HFF-Myc (cell line): ENCODE measurements around the gene TRABD2B.
A peak's percentile ranks its signal among the peaks of the same experiment; 100 is the strongest.

Source experiments
- DNase-seq: peaks from one replicate; pipeline ENCODE4 v3.0.0-alpha.2; 2011; ENCODE audit warnings: low read depth; ENCODE audit errors: extremely low read depth
- H3K4me3 ChIP-seq: replicated peaks from 2 replicates; pipeline ENCODE4 v1.5.1; 2011; ENCODE audit warnings: low read depth, mild to moderate bottlenecking, control low read depth, low read length
- TF ChIP-seq, protein P1 (sequence below): IDR thresholded peaks from 2 replicates; pipeline ENCODE4 v1.5.1; 2012; ENCODE audit warnings: mild to moderate bottlenecking, low read depth, low read length, control low read depth; ENCODE audit errors: missing control alignments

Gene TRABD2B

DNA sequence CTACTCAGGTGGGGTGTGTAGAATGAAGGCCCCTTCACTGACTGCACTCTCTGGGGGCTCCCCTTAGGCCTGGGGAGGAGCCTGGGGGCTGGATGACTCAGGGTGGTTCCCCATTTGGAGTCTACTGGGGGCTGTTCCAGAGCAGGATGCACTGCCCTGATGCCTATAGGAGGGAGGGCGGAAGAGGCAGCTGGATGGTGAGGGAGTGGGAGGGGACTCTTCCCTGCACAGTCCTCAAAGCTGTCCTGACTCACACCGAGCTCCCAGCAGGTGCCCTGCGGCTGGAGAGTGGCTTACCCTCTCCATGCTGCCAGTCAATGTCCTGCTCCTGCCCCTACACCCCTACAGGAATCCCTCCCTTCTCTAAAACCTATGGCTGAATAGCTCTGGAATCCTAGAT lies 204.4 kb downstream of the TRABD2B start:
- DNase-seq, result no peak
- no peak overlapping the region for H3K4me3 ChIP-seq
- TF ChIP-seq, protein P1, sequence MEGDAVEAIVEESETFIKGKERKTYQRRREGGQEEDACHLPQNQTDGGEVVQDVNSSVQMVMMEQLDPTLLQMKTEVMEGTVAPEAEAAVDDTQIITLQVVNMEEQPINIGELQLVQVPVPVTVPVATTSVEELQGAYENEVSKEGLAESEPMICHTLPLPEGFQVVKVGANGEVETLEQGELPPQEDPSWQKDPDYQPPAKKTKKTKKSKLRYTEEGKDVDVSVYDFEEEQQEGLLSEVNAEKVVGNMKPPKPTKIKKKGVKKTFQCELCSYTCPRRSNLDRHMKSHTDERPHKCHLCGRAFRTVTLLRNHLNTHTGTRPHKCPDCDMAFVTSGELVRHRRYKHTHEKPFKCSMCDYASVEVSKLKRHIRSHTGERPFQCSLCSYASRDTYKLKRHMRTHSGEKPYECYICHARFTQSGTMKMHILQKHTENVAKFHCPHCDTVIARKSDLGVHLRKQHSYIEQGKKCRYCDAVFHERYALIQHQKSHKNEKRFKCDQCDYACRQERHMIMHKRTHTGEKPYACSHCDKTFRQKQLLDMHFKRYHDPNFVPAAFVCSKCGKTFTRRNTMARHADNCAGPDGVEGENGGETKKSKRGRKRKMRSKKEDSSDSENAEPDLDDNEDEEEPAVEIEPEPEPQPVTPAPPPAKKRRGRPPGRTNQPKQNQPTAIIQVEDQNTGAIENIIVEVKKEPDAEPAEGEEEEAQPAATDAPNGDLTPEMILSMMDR, result no peak

DNA sequence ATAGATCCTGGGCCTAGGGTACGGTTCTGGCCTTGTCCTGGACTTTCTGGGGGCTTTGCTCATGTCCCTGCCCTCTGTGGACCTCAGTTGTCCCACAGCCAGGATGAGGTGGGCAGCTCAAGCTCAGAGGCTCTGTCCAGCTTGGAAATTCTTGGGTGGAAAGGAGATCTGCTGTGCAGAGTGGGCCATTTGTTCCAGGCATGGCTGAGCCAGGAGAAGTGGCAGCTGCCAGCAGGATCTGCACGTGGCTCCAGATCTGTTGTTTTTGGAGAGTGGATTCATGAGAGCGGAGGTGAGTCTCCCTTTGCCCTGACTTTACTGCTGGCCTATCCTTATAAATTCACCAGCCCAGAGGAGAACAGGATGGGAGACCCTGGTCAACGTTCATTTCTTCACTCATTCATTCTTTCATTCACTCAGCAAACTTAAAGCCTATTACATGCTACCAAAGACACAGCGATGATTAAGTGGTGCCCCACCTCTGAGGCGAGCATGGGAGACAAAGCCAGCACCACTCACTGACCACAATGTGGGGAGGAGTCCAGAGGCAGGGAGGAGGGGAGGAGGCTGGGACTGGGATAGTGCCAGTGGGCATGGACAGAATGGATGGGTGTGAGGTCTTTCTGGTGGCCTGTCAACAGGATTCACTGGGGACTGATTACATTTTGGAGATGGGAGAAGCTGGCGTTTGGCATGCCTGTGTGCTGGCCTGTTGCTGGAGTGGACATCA lies 205.1 kb downstream of the TRABD2B start:
- H3K4me3 ChIP-seq, result no peak overlapping the region
- no peak for DNase-seq
- TF ChIP-seq, protein P1, result no peak

DNA sequence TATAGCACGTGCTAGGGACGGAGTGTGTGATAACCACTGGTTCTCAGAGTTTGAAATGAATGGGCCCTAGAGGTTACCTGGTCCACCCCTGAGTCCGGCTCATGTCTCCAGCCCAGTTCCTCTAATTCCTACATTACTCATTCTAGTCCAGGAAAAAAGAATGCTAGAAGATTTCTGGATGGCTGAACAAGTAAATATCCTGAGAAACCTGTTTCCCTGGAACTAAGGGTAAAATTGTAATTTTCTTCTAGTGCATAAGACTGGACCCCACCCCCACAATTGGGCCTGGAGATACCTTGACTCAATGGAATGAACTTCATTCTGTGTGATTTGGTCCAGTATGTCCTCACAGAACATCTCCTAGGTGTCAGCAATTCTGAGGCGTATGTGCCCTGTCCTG lies 208.4 kb downstream of the TRABD2B start:
- DNase-seq, result no peak
- H3K4me3 ChIP-seq, result no peak overlapping the region
- TF ChIP-seq, protein P1, result no peak

DNA sequence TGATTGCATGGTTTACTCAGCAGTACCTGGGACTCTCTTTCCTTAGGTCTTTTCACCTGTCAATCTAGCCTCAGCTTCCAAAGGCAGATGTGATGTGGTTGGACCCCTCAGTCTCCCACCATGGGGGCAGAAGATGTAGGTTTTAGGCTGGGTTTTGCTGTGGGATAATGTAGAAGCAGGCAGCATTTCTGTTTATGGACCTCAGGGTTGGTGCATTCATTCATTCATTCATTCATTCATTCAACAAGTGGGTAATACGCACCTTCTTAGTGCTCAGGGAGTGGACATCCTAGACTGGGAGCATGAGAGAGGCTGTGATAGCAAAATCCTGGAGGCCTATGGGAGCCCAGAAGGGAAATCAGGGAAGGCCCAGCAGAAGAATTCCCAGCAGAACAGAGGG lies 209.6 kb downstream of the TRABD2B start:
- DNase-seq, result no peak
- TF ChIP-seq, protein P1, result no peak
- H3K4me3 ChIP-seq, result no peak overlapping the region

DNA sequence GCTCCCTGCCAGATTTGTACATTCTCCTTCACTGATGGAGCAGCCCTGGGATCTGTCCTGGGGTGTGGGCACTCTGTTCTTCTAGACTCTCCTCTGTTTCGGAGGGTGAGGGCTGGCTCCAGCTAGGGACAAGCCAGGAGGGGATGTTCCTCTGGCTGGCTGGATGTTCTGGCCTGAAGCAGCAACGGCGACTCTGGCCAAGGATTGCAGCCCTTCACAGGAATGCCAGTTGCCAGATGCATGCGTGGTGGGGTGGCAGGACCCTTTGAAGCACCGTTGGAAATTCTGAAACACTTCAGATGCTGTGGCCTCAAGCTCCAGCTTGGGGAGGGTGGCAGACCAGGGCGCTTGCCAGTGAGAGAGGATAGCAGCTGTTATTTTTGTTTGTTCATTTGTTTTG lies 210.9 kb downstream of the TRABD2B start:
- TF ChIP-seq, protein P1, result no peak
- H3K4me3 ChIP-seq, result no peak overlapping the region
- DNase-seq, result no peak

DNA sequence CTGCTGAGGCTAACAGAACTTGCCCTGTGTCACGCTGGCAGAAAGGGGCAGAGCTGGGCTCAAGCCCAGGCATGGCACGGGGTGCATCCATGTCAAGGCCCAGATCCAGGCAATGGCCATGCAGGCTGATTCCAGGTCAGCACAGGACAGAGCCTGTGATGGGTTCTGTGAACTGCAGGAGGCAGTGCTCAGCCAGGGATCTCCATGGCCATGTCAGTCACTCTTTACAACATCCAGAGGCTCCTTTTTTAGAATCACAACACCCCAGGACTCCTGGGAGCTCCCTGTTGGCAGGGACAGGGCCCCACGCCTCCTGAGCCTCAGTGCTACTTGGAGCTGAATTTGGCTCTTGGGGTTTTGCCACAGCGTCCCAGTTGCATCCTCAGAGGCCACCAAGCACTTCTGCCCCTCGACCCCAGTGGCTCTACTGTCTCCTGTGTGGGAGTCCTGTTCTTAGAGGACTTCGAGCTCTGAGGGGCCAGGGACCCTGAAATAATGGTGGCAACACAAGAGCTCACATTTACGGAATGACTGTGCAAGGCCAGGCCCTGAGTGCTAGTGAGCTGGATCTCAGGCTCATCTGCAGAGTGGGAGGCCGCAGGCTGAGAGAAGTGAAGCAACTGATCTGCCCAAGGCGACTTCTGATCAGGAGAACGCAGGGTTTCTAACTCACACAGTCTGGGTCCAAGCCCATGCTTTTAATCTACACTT lies 211.5 kb downstream of the TRABD2B start:
- TF ChIP-seq, protein P1, result peak; percentile 18
- DNase-seq, result no peak
- H3K4me3 ChIP-seq, result no peak overlapping the region
